OCI-LY1 (cell line): ENCODE measurements around the gene HMOX1.

Experiments
- H2AFZ ChIP-seq: fragments of 200-600 bp; sonication (generic), shearing (Covaris generic); 2 replicates; pipeline ENCODE4 v1.6.0; 2014; ENCODE audit warnings: antibody characterized with exemption, mild to moderate bottlenecking, low read length
- H3F3A ChIP-seq: fragments of 200-600 bp; sonication (generic), shearing (Covaris generic); 2 replicates; pipeline ENCODE4 v1.6.0; 2014; ENCODE audit warnings: mild to moderate bottlenecking, antibody characterized with exemption, low read length, moderate library complexity; ENCODE audit not compliant: insufficient read depth
- H3K27ac ChIP-seq: fragments of 200-600 bp; sonication (generic); 2 replicates; pipeline ENCODE4 v1.5.1; 2014; ENCODE audit warnings: low read length, mixed run types, mild to moderate bottlenecking, low read depth; ENCODE audit not compliant: poor library complexity, severe bottlenecking
- H3K27me3 ChIP-seq: fragments of 200-600 bp; sonication (generic); 2 replicates; pipeline ENCODE4 v1.6.0; 2014; ENCODE audit warnings: antibody characterized with exemption, mild to moderate bottlenecking, low read length, moderate library complexity; ENCODE audit not compliant: insufficient read depth
- H3K36me3 ChIP-seq: fragments of 200-600 bp; sonication (generic); 2 replicates; pipeline ENCODE4 v1.6.1; 2014; ENCODE audit warnings: mild to moderate bottlenecking, antibody characterized with exemption, low read length, moderate library complexity, mixed read lengths; ENCODE audit not compliant: insufficient read depth
- H3K4me1 ChIP-seq: fragments of 200-600 bp; sonication (generic); 2 replicates; pipeline ENCODE4 v1.5.1; 2014; ENCODE audit warnings: mild to moderate bottlenecking, low read length, moderate library complexity; ENCODE audit not compliant: insufficient read depth, severe bottlenecking
- H3K4me2 ChIP-seq: fragments of 200-600 bp; sonication (generic), shearing (Covaris generic); 2 replicates; pipeline ENCODE4 v1.6.1; 2014; ENCODE audit warnings: low read length
- H3K4me3 ChIP-seq: fragments of 200-600 bp; sonication (generic); 2 replicates; pipeline ENCODE4 v1.5.1; 2014; ENCODE audit warnings: low read length, low read depth, mild to moderate bottlenecking, mixed read lengths; ENCODE audit not compliant: poor library complexity, severe bottlenecking
- H3K79me2 ChIP-seq: fragments of 200-600 bp; shearing (Covaris generic); 2 replicates; pipeline ENCODE4 v1.6.1; 2016; ENCODE audit warnings: mixed run types, low read length, mixed read lengths; ENCODE audit not compliant: insufficient read depth
- H3K9ac ChIP-seq: fragments of 200-600 bp; sonication (generic), shearing (Covaris generic); 2 replicates; pipeline ENCODE4 v1.6.1; 2014; ENCODE audit warnings: mild to moderate bottlenecking, low read length, mixed read lengths
- H3K9me2 ChIP-seq: fragments of 200-600 bp; sonication (generic), shearing (Covaris generic); 2 replicates; pipeline ENCODE4 v1.6.1; 2014; ENCODE audit warnings: low read depth, mild to moderate bottlenecking, low read length, mixed read lengths
- H3K9me3 ChIP-seq: fragments of 200-600 bp; shearing (Covaris generic); 2 replicates; pipeline ENCODE4 v1.6.1; 2014; ENCODE audit warnings: low read length, mixed read lengths
- H4K20me1 ChIP-seq: fragments of 200-600 bp; sonication (generic), shearing (Covaris generic); 2 replicates; pipeline ENCODE4 v1.6.0; 2016; ENCODE audit warnings: mild to moderate bottlenecking, low read length; ENCODE audit not compliant: insufficient read depth
- CTCF ChIP-seq: fragments of 200-600 bp; sonication (generic), shearing (Covaris generic); IDR thresholded peaks from 2 replicates; pipeline ENCODE4 v1.5.1; 2017; ENCODE audit warnings: mild to moderate bottlenecking, antibody characterized with exemption, low read length, moderate library complexity, mixed read lengths
- EZH2 ChIP-seq: fragments of 200-600 bp; sonication (generic), shearing (Covaris generic); IDR thresholded peaks from 2 replicates; pipeline ENCODE4 v1.8.0; 2017; ENCODE audit warnings: borderline replicate concordance, mixed run types, mild to moderate bottlenecking, antibody characterized with exemption, low read length, moderate library complexity, mixed read lengths

Gene HMOX1

GRCh38 chr22:35354068-35354467 lies 26.8 kb upstream of the HMOX1 start:
- no peaks in the 10 kb centered on the region for H3K9me3 ChIP-seq
- no peaks in the 10 kb centered on the region for H3K9me2 ChIP-seq
- peak overlapping the region; percentile 98 for H3K27ac ChIP-seq
- no peak for TF ChIP-seq EZH2
- no peak for TF ChIP-seq CTCF
- no peaks in the 10 kb centered on the region for H3K79me2 ChIP-seq
- H3K36me3 ChIP-seq = no peaks in the 10 kb centered on the region
- no peak overlapping the region for H3K4me2 ChIP-seq
- H3K9ac ChIP-seq = no peak overlapping the region
- H4K20me1 ChIP-seq = no peaks in the 10 kb centered on the region
- no peaks in the 10 kb centered on the region for H3K27me3 ChIP-seq
- no peaks in the 10 kb centered on the region for H3F3A ChIP-seq
- no peak overlapping the region for H2AFZ ChIP-seq
- peaks cover 56% of the 10 kb centered on the region for H3K4me1 ChIP-seq
- H3K4me3 ChIP-seq = no peak overlapping the region

- H3K9me3 ChIP-seq = no peaks in the 10 kb centered on the region
- H2AFZ ChIP-seq = no peak overlapping the region
- H3K27me3 ChIP-seq = no peaks in the 10 kb centered on the region
- TF ChIP-seq EZH2 = no peak
- TF ChIP-seq CTCF = no peak
- peak overlapping the region; percentile 92 for H3K27ac ChIP-seq
- no peaks in the 10 kb centered on the region for H3K9me2 ChIP-seq
- no peaks in the 10 kb centered on the region for H3F3A ChIP-seq
- H3K4me2 ChIP-seq = no peak overlapping the region
- no peaks in the 10 kb centered on the region for H3K36me3 ChIP-seq
- no peaks in the 10 kb centered on the region for H3K79me2 ChIP-seq
- H4K20me1 ChIP-seq = no peaks in the 10 kb centered on the region
- H3K4me3 ChIP-seq = no peak overlapping the region
- H3K4me1 ChIP-seq = peaks cover 44% of the 10 kb centered on the region
- H3K9ac ChIP-seq = no peak overlapping the region
These were observed 22.8 kb upstream of the HMOX1 start for GRCh38 chr22:35357883-35358621.

- Histone ChIP-seq H3K9ac (no peak overlapping the region), H4K20me1 (no peaks in the 10 kb centered on the region), H3K27ac (peak overlapping the region; percentile 92), H2AFZ (no peak overlapping the region), H3K9me2 (no peaks in the 10 kb centered on the region), H3K36me3 (no peaks in the 10 kb centered on the region), H3K4me2 (no peak overlapping the region), H3K79me2 (no peaks in the 10 kb centered on the region), H3K27me3 (no peaks in the 10 kb centered on the region), H3F3A (no peaks in the 10 kb centered on the region), H3K4me1 (peaks cover 44% of the 10 kb centered on the region), H3K4me3 (no peak overlapping the region), H3K9me3 (no peaks in the 10 kb centered on the region)
- TF ChIP-seq CTCF = no peak
- TF ChIP-seq EZH2 = no peak
These were observed 21.4 kb upstream of the HMOX1 start for GRCh38 chr22:35359380-35360065.
